Measurements from ENCODE around the gene CEACAM7.
"Not testable (repeated sequence)": the region's sequence is repeated elsewhere in the genome, so short reads cannot be mapped to it uniquely, and the experiment has no call there.

The CEACAM7 gene

DNA sequence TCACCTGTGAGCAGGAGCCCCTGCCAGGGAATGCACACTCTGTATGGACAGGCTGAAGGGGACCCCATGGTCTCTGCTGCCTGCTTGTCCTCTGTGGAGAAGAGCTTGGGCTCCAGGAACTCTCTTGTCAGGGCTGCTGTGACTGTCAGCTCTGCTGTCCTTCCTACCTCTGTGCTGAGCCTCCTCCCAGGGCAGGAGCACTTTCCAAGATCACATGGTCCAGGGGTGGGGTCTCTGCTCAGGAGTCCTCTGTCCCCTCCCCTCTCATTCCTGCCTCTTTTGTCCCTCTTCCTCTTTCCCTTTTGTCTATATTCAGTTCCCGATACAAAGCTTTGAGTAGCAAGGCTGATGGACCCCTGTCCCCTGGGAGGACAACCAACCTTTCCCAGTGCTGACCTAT lies at the start of gene CEACAM7:
Gene CEACAM7, minus strand, starts transcription at position 173 of the 400 bp plus-strand sequence. Its CDS starts 105 bp downstream, at position 68.
- no peak for DNase-seq

DNA sequence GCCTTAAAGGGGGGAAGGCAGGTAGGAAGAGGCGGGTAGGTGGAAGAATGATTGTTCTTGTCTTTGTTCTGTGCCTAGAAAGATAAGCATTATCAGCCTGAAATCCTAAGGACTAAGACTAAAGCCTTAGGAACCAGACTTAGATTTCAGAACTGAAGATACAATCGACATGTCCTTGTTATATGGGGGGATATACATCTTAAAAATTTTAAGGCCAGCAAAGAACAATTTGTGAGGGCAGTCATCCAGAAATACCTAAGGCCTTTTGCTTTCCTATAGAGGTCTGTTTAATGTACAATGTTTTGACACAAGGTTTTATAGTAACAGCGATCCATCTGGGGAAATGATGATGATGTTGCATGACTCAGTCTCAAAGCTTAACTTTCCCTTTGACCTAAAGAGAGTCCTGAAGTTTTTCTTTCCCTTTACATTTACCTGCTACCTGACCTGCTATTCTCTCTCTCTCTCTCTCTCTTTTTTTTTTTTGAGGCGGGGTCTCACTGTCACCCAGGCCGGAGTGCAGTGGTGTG lies 47.1 kb upstream of the CEACAM7 start:
- no peak for DNase-seq

DNA sequence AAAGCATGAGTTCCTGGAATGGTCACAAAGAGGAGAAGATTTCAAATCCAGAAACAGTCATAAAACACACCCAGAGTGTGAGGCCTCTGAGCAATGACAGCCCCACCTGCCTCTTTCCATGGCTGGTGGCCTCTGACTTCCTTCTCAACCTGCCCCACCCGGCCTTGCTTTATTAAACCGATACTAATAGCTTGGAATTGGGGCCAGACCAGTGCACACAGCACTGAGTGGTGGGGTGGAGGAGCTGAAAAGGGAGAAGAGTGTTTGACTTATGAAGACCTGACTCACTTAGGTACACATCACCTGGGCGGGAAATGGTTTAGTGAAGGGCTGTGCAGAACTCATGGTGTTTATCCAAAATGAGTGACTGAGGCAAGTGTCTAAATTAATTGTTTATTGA lies 46.5 kb upstream of the CEACAM7 start:
- peak; percentile 78 for DNase-seq

DNA sequence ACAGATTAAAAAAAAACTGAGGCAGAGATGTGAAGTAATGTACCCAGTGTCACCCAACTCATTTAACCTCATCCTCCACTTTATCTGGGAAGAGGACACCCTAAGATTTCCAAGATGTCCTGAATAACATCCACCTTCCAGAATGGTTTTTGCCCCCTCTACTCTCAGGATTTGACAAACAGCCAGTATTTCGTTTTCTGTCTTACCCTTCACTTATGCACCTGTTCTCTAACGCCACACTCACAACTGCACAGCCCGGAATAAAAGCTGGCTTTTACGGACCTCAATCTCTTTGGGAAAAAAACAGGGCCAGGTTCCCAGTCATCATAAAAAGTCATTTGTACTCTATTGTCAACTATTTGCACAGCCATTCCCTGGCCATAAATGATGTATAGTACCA lies 46.1 kb upstream of the CEACAM7 start:
- DNase-seq = no peak

DNA sequence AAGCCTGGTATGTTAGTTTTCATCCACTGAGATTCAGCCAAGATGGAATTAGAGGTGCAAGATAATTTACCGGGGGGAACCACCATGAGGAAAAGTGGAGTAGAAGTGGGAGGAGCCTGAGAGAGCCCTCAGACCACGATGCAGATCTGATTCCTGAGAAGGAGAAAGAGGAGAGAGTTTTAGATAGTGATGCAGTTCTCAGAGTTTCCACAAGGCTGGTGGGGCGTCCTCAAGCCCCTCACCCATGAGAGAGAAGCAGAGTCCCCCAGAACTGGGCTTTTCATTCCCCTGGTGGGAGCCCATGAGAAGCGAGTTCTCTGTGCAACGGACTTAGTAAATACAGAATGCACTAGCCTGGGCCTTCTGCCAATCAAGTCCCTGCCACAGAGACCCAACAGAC lies 38.4 kb upstream of the CEACAM7 start:
- no peak for DNase-seq

DNA sequence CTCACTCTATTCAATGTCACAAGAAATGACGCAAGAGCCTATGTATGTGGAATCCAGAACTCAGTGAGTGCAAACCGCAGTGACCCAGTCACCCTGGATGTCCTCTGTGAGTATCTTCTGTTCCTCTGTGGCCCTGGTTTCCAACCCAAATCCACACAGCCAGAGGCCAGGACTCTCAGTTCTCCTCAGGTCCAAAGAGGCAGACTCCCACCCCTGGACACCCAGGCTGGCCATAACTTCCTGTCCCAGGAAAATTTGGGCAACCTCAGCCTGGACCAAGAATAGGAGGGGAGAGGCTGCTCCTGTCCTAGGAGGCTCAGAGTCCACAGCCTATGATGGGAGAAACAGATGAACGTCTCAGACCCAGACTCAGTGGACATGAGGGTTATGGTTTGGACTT lies 32.0 kb upstream of the CEACAM7 start:
- no peak for DNase-seq

DNA sequence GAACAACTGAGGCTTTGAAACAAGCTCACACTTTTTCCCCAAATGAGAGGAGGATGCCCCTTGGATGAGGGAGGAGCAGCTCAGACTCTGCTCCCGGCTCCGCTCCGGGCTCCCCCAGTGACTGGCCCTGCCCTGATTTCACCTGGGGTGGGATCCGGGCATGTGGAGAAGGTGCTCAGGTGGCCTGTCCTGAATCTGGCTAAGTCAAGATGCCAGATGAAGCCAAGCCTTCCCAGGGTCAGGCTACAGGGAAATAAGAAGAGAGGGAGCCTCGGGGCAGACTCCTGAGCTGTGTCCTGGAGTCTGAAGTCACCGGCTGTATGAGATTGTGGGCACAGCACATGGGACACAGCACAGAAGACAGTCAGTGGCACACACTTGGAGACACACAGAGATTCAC lies 30.7 kb upstream of the CEACAM7 start:
- no peak for DNase-seq

DNA sequence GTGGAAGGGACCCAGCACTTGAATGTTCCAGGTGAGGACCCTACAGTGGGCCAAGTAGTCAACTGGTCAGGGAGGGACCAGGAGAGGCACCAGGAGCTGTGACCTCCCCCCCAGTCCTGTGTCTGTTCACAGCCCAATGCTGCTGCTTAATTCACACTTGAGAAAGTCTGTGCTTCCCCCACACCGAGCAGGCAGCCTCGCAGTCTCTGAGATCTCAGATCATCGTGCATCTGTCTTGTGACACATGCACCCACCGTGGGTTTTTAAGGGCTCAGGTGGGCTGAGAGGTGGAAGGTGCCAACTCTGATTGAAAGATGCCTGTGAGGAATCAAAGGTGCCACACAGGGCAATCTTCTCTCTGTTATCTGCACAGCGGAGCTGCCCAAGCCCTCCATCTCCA lies 26.5 kb upstream of the CEACAM7 start:
- no peak for DNase-seq

DNA sequence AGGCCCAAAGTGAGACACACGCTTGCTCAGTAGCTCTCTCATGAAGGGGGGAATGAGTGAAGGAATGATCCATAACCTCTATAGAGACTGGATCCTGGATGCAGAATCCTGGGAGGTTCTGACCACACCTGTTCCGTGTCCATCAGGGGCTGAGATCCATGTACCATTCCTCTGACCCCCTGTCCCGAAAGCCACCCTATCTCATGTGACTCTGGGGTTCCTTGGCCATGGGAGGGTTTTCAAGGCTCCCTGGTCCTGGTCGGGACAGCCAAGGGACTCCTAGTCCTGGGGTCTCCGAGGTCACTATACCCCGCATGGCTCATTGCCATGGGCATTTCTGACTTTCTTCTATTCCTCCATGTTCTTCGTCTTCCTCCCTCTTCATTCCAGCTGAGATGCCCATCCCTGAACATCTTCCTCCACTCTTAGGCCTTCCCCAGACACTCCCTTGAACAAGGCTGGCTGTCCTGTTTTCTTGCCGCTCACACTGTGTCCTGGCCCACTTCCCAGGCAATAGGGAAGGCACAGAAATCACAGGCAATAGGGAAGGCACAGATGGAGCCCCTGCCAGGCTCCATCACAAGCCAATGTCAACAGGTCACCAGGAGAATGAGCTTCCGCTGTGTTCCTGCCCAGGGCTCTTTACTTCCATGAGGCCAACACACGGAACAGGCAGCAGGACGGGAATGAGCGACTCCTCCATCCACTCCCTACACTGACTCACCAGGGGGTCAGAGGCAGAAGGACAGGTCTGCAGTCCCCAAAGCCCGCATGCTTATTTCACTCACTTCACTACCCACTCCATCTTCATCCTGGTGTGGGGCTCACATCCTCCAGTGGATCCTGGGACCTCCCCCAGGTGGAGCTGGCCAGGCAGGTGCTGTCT lies 23.5 kb upstream of the CEACAM7 start:
- no peak for DNase-seq

DNA sequence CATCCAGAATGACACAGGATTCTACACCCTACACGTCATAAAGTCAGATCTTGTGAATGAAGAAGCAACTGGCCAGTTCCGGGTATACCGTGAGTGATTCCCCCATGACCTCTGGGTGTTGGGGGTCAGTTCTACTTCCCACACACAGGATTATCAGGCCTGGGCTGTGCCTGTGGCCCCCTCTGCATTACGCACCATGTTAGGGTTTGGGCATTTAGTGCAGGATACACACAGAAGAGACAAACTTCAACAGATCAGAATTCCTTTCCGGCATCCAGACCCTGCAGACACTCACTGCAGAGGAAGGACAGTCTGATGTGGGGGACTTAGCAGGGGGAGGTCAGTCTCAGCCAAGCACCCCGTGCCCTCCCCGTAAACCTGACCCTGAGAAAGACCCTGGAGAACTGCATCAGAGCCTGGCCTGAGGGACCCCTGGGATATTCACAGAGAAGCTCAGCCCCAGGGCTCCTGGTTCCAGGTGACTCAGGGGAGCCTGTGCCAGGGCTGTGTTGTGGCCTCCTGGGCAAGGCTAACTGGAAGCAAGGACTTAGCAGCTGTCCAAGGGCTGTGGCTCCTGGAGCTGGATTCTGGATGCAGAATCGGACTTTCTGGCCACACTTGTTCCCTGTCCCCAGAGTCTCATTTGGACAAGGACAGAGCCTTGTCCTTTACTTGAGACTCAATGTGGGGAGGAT lies 22.0 kb upstream of the CEACAM7 start:
- DNase-seq = no peak

DNA sequence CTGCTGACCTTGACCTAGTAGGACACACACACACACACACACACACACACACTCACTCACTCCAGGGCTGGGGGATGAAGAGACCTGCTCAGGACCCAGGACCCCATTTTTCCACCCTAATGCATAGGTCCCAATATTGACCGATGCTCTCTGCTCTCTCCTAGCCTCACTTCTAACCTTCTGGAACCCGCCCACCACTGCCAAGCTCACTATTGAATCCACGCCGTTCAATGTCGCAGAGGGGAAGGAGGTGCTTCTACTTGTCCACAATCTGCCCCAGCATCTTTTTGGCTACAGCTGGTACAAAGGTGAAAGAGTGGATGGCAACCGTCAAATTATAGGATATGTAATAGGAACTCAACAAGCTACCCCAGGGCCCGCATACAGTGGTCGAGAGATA lies 21.4 kb upstream of the CEACAM7 start:
- not testable (repeated sequence) for DNase-seq

DNA sequence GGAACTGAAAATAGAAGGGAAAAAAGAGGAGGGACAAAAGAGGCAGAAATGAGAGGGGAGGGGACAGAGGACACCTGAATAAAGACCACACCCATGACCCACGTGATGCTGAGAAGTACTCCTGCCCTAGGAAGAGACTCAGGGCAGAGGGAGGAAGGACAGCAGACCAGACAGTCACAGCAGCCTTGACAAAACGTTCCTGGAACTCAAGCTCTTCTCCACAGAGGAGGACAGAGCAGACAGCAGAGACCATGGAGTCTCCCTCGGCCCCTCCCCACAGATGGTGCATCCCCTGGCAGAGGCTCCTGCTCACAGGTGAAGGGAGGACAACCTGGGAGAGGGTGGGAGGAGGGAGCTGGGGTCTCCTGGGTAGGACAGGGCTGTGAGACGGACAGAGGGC lies 20.4 kb upstream of the CEACAM7 start, which contains the start of gene CEACAM5:
Gene CEACAM5, plus strand, starts transcription at position 146 of the 400 bp plus-strand sequence. Its CDS starts 106 bp downstream, at position 252.
- DNase-seq = peak; percentile 49

DNA sequence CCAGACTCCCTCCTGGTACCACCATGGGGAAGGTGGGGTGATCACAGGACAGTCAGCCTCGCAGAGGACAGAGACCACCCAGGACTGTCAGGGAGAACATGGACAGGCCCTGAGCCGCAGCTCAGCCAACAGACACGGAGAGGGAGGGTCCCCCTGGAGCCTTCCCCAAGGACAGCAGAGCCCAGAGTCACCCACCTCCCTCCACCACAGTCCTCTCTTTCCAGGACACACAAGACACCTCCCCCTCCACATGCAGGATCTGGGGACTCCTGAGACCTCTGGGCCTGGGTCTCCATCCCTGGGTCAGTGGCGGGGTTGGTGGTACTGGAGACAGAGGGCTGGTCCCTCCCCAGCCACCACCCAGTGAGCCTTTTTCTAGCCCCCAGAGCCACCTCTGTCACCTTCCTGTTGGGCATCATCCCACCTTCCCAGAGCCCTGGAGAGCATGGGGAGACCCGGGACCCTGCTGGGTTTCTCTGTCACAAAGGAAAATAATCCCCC lies 19.9 kb upstream of the CEACAM7 start:
- no peak for DNase-seq

DNA sequence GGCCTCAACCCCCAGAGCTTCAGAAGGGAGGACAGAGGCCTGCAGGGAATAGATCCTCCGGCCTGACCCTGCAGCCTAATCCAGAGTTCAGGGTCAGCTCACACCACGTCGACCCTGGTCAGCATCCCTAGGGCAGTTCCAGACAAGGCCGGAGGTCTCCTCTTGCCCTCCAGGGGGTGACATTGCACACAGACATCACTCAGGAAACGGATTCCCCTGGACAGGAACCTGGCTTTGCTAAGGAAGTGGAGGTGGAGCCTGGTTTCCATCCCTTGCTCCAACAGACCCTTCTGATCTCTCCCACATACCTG lies 19.4 kb upstream of the CEACAM7 start:
- DNase-seq = no peak

DNA sequence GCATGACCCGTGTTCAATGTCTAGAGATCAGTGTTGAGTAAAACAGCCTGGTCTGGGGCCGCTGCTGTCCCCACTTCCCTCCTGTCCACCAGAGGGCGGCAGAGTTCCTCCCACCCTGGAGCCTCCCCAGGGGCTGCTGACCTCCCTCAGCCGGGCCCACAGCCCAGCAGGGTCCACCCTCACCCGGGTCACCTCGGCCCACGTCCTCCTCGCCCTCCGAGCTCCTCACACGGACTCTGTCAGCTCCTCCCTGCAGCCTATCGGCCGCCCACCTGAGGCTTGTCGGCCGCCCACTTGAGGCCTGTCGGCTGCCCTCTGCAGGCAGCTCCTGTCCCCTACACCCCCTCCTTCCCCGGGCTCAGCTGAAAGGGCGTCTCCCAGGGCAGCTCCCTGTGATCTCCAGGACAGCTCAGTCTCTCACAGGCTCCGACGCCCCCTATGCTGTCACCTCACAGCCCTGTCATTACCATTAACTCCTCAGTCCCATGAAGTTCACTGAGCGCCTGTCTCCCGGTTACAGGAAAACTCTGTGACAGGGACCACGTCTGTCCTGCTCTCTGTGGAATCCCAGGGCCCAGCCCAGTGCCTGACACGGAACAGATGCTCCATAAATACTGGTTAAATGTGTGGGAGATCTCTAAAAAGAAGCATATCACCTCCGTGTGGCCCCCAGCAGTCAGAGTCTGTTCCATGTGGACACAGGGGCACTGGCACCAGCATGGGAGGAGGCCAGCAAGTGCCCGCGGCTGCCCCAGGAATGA lies 18.9 kb upstream of the CEACAM7 start:
- peak; percentile 63 for DNase-seq

DNA sequence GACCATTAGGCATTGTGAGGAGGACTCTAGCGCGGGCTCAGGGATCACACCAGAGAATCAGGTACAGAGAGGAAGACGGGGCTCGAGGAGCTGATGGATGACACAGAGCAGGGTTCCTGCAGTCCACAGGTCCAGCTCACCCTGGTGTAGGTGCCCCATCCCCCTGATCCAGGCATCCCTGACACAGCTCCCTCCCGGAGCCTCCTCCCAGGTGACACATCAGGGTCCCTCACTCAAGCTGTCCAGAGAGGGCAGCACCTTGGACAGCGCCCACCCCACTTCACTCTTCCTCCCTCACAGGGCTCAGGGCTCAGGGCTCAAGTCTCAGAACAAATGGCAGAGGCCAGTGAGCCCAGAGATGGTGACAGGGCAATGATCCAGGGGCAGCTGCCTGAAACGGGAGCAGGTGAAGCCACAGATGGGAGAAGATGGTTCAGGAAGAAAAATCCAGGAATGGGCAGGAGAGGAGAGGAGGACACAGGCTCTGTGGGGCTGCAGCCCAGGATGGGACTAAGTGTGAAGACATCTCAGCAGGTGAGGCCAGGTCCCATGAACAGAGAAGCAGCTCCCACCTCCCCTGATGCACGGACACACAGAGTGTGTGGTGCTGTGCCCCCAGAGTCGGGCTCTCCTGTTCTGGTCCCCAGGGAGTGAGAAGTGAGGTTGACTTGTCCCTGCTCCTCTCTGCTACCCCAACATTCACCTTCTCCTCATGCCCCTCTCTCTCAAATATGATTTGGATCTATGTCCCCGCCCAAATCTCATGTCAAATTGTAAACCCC lies 17.5 kb upstream of the CEACAM7 start:
- DNase-seq = no peak

DNA sequence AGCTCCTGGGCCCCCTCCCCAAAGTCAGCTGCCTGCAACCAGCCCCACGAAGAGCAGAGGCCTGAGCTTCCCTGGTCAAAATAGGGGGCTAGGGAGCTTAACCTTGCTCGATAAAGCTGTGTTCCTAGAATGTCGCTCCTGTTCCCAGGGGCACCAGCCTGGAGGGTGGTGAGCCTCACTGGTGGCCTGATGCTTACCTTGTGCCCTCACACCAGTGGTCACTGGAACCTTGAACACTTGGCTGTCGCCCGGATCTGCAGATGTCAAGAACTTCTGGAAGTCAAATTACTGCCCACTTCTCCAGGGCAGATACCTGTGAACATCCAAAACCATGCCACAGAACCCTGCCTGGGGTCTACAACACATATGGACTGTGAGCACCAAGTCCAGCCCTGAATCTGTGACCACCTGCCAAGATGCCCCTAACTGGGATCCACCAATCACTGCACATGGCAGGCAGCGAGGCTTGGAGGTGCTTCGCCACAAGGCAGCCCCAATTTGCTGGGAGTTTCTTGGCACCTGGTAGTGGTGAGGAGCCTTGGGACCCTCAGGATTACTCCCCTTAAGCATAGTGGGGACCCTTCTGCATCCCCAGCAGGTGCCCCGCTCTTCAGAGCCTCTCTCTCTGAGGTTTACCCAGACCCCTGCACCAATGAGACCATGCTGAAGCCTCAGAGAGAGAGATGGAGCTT lies 15.7 kb upstream of the CEACAM7 start:
- DNase-seq = no peak

DNA sequence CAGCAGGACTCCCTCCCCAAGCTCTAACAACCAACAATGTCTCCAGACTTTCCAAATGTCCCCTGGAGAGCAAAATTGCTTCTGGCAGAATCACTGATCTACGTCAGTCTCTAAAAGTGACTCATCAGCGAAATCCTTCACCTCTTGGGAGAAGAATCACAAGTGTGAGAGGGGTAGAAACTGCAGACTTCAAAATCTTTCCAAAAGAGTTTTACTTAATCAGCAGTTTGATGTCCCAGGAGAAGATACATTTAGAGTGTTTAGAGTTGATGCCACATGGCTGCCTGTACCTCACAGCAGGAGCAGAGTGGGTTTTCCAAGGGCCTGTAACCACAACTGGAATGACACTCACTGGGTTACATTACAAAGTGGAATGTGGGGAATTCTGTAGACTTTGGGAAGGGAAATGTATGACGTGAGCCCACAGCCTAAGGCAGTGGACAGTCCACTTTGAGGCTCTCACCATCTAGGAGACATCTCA lies 14.1 kb upstream of the CEACAM7 start:
- DNase-seq = no peak

DNA sequence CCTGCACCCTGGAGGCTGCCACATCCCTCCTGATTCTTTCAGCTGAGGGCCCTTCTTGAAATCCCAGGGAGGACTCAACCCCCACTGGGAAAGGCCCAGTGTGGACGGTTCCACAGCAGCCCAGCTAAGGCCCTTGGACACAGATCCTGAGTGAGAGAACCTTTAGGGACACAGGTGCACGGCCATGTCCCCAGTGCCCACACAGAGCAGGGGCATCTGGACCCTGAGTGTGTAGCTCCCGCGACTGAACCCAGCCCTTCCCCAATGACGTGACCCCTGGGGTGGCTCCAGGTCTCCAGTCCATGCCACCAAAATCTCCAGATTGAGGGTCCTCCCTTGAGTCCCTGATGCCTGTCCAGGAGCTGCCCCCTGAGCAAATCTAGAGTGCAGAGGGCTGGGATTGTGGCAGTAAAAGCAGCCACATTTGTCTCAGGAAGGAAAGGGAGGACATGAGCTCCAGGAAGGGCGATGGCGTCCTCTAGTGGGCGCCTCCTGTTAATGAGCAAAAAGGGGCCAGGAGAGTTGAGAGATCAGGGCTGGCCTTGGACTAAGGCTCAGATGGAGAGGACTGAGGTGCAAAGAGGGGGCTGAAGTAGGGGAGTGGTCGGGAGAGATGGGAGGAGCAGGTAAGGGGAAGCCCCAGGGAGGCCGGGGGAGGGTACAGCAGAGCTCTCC lies 13.5 kb upstream of the CEACAM7 start:
- no peak for DNase-seq

DNA sequence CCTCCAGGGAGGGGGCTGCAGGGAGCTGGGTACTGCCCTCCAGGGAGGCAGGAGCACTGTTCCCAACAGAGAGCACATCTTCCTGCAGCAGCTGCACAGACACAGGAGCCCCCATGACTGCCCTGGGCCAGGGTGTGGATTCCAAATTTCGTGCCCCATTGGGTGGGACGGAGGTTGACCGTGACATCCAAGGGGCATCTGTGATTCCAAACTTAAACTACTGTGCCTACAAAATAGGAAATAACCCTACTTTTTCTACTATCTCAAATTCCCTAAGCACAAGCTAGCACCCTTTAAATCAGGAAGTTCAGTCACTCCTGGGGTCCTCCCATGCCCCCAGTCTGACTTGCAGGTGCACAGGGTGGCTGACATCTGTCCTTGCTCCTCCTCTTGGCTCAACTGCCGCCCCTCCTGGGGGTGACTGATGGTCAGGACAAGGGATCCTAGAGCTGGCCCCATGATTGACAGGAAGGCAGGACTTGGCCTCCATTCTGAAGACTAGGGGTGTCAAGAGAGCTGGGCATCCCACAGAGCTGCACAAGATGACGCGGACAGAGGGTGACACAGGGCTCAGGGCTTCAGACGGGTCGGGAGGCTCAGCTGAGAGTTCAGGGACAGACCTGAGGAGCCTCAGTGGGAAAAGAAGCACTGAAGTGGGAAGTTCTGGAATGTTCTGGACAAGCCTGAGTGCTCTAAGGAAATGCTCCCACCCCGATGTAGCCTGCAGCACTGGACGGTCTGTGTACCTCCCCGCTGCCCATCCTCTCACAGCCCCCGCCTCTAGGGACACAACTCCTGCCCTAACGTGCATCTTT lies 12.5 kb upstream of the CEACAM7 start:
- DNase-seq = no peak
